Ascending aorta (tissue), 2 donors: ENCODE data around the gene TTYH1. TPM values are rescaled to one million over a fixed set of nuclear protein-coding genes. Genes with fewer than 3 reads are reported as not detected.

Experiments used
- DNase-seq, 2 donors: peaks; one replicate each; pipeline ENCODE4 v3.0.0-alpha.2; 2019; ENCODE audit warnings: low spot score in 2 of 2
- H3K27ac ChIP-seq, 2 donors: fragments of 200-600 bp; sonication (generic); one replicate each; pipeline ENCODE4 v1.5.1; 2016 to 2017; ENCODE audit warnings: mild to moderate bottlenecking in 1 of 2
- H3K27me3 ChIP-seq: fragments of 200-600 bp; sonication (generic); one replicate; pipeline ENCODE4 v1.5.1; 2017
- H3K36me3 ChIP-seq, 2 donors: fragments of 200-600 bp; sonication (generic); one replicate each; pipeline ENCODE4 v1.5.1; 2016
- H3K4me1 ChIP-seq, 2 donors: fragments of 200-600 bp; sonication (generic); one replicate each; pipeline ENCODE4 v1.5.1; 2016 to 2017; ENCODE audit warnings: mild to moderate bottlenecking in 1 of 2
- H3K4me3 ChIP-seq, 2 donors: fragments of 200-600 bp; sonication (generic); one replicate each; pipeline ENCODE4 v1.5.1; 2016 to 2017; ENCODE audit warnings: mild to moderate bottlenecking in 1 of 2
- H3K9me3 ChIP-seq, 2 donors: fragments of 200-600 bp; sonication (generic); one replicate each; pipeline ENCODE4 v1.5.1; 2016
- CTCF ChIP-seq, 3 experiments: fragments of 200-600 bp in 2 of 3; fragments of 450-650 bp in 1 of 3; sonication (generic) in 2 of 3; IDR thresholded peaks; one replicate each; pipeline ENCODE4 v1.5.1; 2016 to 2019; ENCODE audit warnings: antibody characterized with exemption in 3 of 3, mild to moderate bottlenecking in 1 of 3, moderate library complexity in 1 of 3
- intact Hi-C: fragments of 100-400 bp; cut with DNase I; formaldehyde crosslinking; loops from one replicate; pipeline ENCODE4 v1.15.1; 2023
- total RNA-seq: library from RNA; depleted of rRNA; stranded (reverse); fragments of >200 nt; gene quantifications from one replicate; pipeline ENCODE4 v1.1.0, GENCODE V29; 2016

TTYH1 gene
- total RNA-seq, 1 donor from 2014 or later = 58.4 TPM

GRCh38 chr19:54459282-54460229 is 44.3 kb downstream of the TTYH1 start:
- DNase-seq = peak in 1 of 2 donors; percentile 59
- Histone ChIP-seq H3K9me3 (no peaks in the 10 kb centered on the region), H3K36me3 (peaks cover 69 to 75% of the 10 kb centered on the region in 2 donors), H3K27ac (no peak overlapping the region), H3K4me3 (no peak overlapping the region), H3K27me3 (no peaks in the 10 kb centered on the region), H3K4me1 (peaks cover 14 to 20% of the 10 kb centered on the region in 2 donors)
- no peak for TF ChIP-seq CTCF (IDR thresholded peaks at IDR 0.05)
- intact Hi-C loops = loop anchor here (5.0 to 10.0 kb wide), 6 partner anchors 267 to 1127 kb away; partner anchors contain the start of genes NDUFA3, OSCAR, PPP6R1 and TSEN34

- Histone ChIP-seq H3K4me1 (peaks cover 14 to 20% of the 10 kb centered on the region in 2 donors), H3K27ac (no peak overlapping the region), H3K4me3 (no peak overlapping the region), H3K36me3 (peaks cover 61 to 66% of the 10 kb centered on the region in 2 donors), H3K9me3 (no peaks in the 10 kb centered on the region), H3K27me3 (no peaks in the 10 kb centered on the region)
- intact Hi-C loops = loop anchor here (5.0 to 10.0 kb wide), 6 partner anchors 268 to 1128 kb away; partner anchors contain the start of genes NDUFA3, OSCAR, PPP6R1 and TSEN34
- DNase-seq = no peak
- TF ChIP-seq CTCF (IDR thresholded peaks at IDR 0.05) = no peak
Observed at GRCh38 chr19:54460230-54461005, 45.2 kb downstream of the TTYH1 start.

- DNase-seq = no peak
Observed at GRCh38 chr19:54461210-54461609, 45.9 kb downstream of the TTYH1 start.

GRCh38 chr19:54461613-54462012 is 46.3 kb downstream of the TTYH1 start:
- peak overlapping the region; percentile 97 for H3K27ac ChIP-seq
- TF ChIP-seq CTCF (IDR thresholded peaks at IDR 0.05) = no peak
- H3K4me1 ChIP-seq = peaks cover 14 to 20% of the 10 kb centered on the region in 2 donors
- intact Hi-C loops = loop anchor here (5.0 to 10.0 kb wide), 6 partner anchors 269 to 1129 kb away; partner anchors contain the start of genes NDUFA3, OSCAR, PPP6R1 and TSEN34
- H3K9me3 ChIP-seq = no peaks in the 10 kb centered on the region
- peaks cover 49 to 55% of the 10 kb centered on the region in 2 donors for H3K36me3 ChIP-seq
- H3K4me3 ChIP-seq = no peak overlapping the region
- no peaks in the 10 kb centered on the region for H3K27me3 ChIP-seq
- DNase-seq = peak in 1 of 2 donors; percentile 56

More at GRCh38 chr19:54461210-54461609, 45.9 kb downstream of the TTYH1 start:
- H3K9me3 ChIP-seq = no peaks in the 10 kb centered on the region
- intact Hi-C loops = loop anchor here (5.0 to 10.0 kb wide), 6 partner anchors 269 to 1129 kb away; partner anchors contain the start of genes NDUFA3, OSCAR, PPP6R1 and TSEN34
- H3K36me3 ChIP-seq = peaks cover 53 to 59% of the 10 kb centered on the region in 2 donors
- H3K27ac ChIP-seq = peak overlapping the region in 1 of 2 donors; percentile 97
- TF ChIP-seq CTCF (IDR thresholded peaks at IDR 0.05) = no peak
- no peak overlapping the region for H3K4me3 ChIP-seq
- H3K27me3 ChIP-seq = no peaks in the 10 kb centered on the region
- H3K4me1 ChIP-seq = peaks cover 14 to 20% of the 10 kb centered on the region in 2 donors

GRCh38 chr19:54462047-54462654 is 46.9 kb downstream of the TTYH1 start:
- peak in 1 of 2 donors; percentile 62 for DNase-seq
- Histone ChIP-seq H3K9me3 (no peaks in the 10 kb centered on the region), H3K27ac (peak overlapping the region; percentile 97), H3K4me1 (peaks cover 14 to 20% of the 10 kb centered on the region in 2 donors), H3K27me3 (no peaks in the 10 kb centered on the region), H3K36me3 (peaks cover 43 to 49% of the 10 kb centered on the region in 2 donors), H3K4me3 (peak overlapping the region; percentile 71 to 79)
- intact Hi-C loops = loop anchor here (5.0 to 10.0 kb wide), 6 partner anchors 270 to 1130 kb away; partner anchors contain the start of genes NDUFA3, OSCAR, PPP6R1 and TSEN34
- no peak for TF ChIP-seq CTCF (IDR thresholded peaks at IDR 0.05)
